Stimulated activated naive CD8-positive, alpha-beta T cell treated with anti-CD3 and anti-CD28 coated beads, Interleukin-15, Interleukin-2, amounts not matched to agents 100 U/mL and 50 U/mL, for 24 hours (primary cell): ENCODE measurements around the gene ADIPOR2.

Experiments
- ATAC-seq: fragments of 150-1000 bp; cut with Tn5 transposase; one replicate; pipeline ENCODE4 v1.10.0; 2021
- DNase-seq: peaks from one replicate; pipeline ENCODE4 v3.0.0; 2021

ADIPOR2 gene

GRCh38 chr12:1799051-1799881, 108.4 kb downstream of the ADIPOR2 start:
- DNase-seq, result no peak
- ATAC-seq, result no peak

GRCh38 chr12:1799882-1800400, 109.1 kb downstream of the ADIPOR2 start:
- DNase-seq (no peak), ATAC-seq (no peak)

GRCh38 chr12:1800401-1801302, 109.8 kb downstream of the ADIPOR2 start:
- DNase-seq (no peak), ATAC-seq (no peak)

GRCh38 chr12:1801303-1801975, 110.6 kb downstream of the ADIPOR2 start:
- ATAC-seq, result no peak
- no peak for DNase-seq

- ATAC-seq (no peak), DNase-seq (no peak)
These were observed 112.9 kb downstream of the ADIPOR2 start for GRCh38 chr12:1803736-1804135.

GRCh38 chr12:1804545-1805332, 113.9 kb downstream of the ADIPOR2 start:
- peak; percentile 87 for DNase-seq
- ATAC-seq, result peak; percentile 89

GRCh38 chr12:1805441-1806081, 114.7 kb downstream of the ADIPOR2 start:
- ATAC-seq (no peak), DNase-seq (no peak)

GRCh38 chr12:1806301-1807086, 115.6 kb downstream of the ADIPOR2 start:
- ATAC-seq (no peak), DNase-seq (no peak)

- DNase-seq, result no peak
- no peak for ATAC-seq
These were observed 116.4 kb downstream of the ADIPOR2 start for GRCh38 chr12:1807087-1807860.

GRCh38 chr12:1808036-1808797, 117.3 kb downstream of the ADIPOR2 start:
- DNase-seq (no peak), ATAC-seq (no peak)

- no peak for DNase-seq
- ATAC-seq, result no peak
These were observed 118.1 kb downstream of the ADIPOR2 start for GRCh38 chr12:1808798-1809480.

- DNase-seq (no peak), ATAC-seq (no peak)
These were observed 118.8 kb downstream of the ADIPOR2 start for GRCh38 chr12:1809591-1810190.

GRCh38 chr12:1810201-1810930, 119.5 kb downstream of the ADIPOR2 start:
- ATAC-seq (no peak), DNase-seq (no peak)

GRCh38 chr12:1810931-1811280, 120.0 kb downstream of the ADIPOR2 start:
- no peak for ATAC-seq
- no peak for DNase-seq

GRCh38 chr12:1811281-1811947, 120.5 kb downstream of the ADIPOR2 start:
- peak; percentile 49 for DNase-seq

GRCh38 chr12:1811948-1812291, 121.0 kb downstream of the ADIPOR2 start:
- ATAC-seq (no peak), DNase-seq (no peak)

More at GRCh38 chr12:1811281-1811947, 120.5 kb downstream of the ADIPOR2 start:
- no peak for ATAC-seq
